H1 (cell line): ENCODE results near the gene ILK. TPM values are rescaled to one million over a fixed set of nuclear protein-coding genes. Genes with fewer than 3 reads are reported as not detected.

Source experiments
- CTCF ChIA-PET: fragments of 300-600 bp; sonication (Branson Sonifier 250); formaldehyde crosslinking; loops from one replicate; lab custom pipeline; 2021; ENCODE audit not compliant: partially characterized antibody; lab: Charles Lee
- POLR2A ChIA-PET: fragments of 300-600 bp; sonication (Branson Sonifier 250); formaldehyde crosslinking; loops from one replicate; lab custom pipeline; 2021; ENCODE audit warnings: inconsistent platforms; ENCODE audit not compliant: partially characterized antibody; lab: Charles Lee
- DNase-seq, 2 experiments: peaks; one replicate each; pipeline versions ENCODE4 v3.0.0 to v3.0.0-alpha.2; 2010 to 2022; ENCODE audit warnings: low spot score in 2 of 2, low read depth in 1 of 2, mixed read lengths in 1 of 2
- FAIRE-seq: peaks from 2 replicates; lab custom pipeline; 2011; peaks lifted over from hg19 to GRCh38; lab: Jason Lieb, UNC
- H2AFZ ChIP-seq: 2 replicates; pipeline ENCODE4 v1.8.1; 2012; ENCODE audit warnings: low read length, inconsistent platforms
- H2AK5ac ChIP-seq: 2 replicates; pipeline ENCODE4 v1.6.1; 2013; ENCODE audit warnings: low read depth, low read length
- H2BK120ac ChIP-seq: replicated peaks from 2 replicates; pipeline ENCODE3; 2013; ENCODE audit warnings: low read depth, low read length, inconsistent platforms
- H2BK12ac ChIP-seq: 2 replicates; pipeline ENCODE4 v1.6.1; 2013; ENCODE audit warnings: low read depth, low read length
- H2BK15ac ChIP-seq: 2 replicates; pipeline ENCODE4 v1.6.1; 2013; ENCODE audit warnings: low read length
- H2BK20ac ChIP-seq: 2 replicates; pipeline ENCODE4 v1.6.1; 2013; ENCODE audit warnings: low read length
- H2BK5ac ChIP-seq: 2 replicates; pipeline ENCODE4 v1.6.1; 2013; ENCODE audit warnings: low read depth, low read length
- H3K14ac ChIP-seq: 2 replicates; pipeline ENCODE4 v1.6.1; 2013; ENCODE audit warnings: inconsistent platforms; ENCODE audit not compliant: insufficient read length
- H3K18ac ChIP-seq: 2 replicates; pipeline ENCODE4 v1.6.1; 2013; ENCODE audit warnings: low read length; ENCODE audit errors: extremely low read depth
- H3K23ac ChIP-seq: 2 replicates; pipeline ENCODE4 v1.6.1; 2013; ENCODE audit warnings: inconsistent platforms; ENCODE audit not compliant: insufficient read length
- H3K23me2 ChIP-seq: 2 replicates; pipeline ENCODE4 v1.6.1; 2013; ENCODE audit warnings: low read depth, low read length
- H3K27ac ChIP-seq: 2 replicates; pipeline ENCODE4 v1.6.1; 2011; ENCODE audit warnings: low read depth, low read length, inconsistent platforms
- H3K27me3 ChIP-seq, 4 experiments: replicated peaks in 1 of 4; 1 replicate in 1 of 4; 2 replicates in 3 of 4; pipeline versions ENCODE4 v1.6.1 to v1.8.1; 2011 to 2013; ENCODE audit warnings: low read length in 3 of 4, mild to moderate bottlenecking in 3 of 4, inconsistent platforms in 2 of 4, mixed read lengths in 2 of 4, moderate library complexity in 1 of 4; ENCODE audit not compliant: control insufficient read depth in 3 of 4, insufficient read depth in 3 of 4; ENCODE audit errors: extremely low read depth in 1 of 4
- H3K36me3 ChIP-seq, 4 experiments: 2 replicates each; pipeline versions ENCODE4 v1.6.1 to v1.8.1; 2011 to 2013; ENCODE audit warnings: mild to moderate bottlenecking in 4 of 4, low read length in 3 of 4, moderate library complexity in 2 of 4, control low read depth in 1 of 4, inconsistent platforms in 1 of 4; ENCODE audit not compliant: insufficient read depth in 4 of 4, control insufficient read depth in 2 of 4
- H3K4ac ChIP-seq: replicated peaks from 2 replicates; pipeline ENCODE3; 2013; ENCODE audit warnings: low read length, low read depth, mixed read lengths, inconsistent platforms; ENCODE audit not compliant: insufficient read length
- H3K4me1 ChIP-seq, 4 experiments: replicated peaks in 1 of 4; 1 replicate in 1 of 4; 2 replicates in 3 of 4; pipeline versions ENCODE4 v1.6.1 to v1.8.1; 2011 to 2013; ENCODE audit warnings: low read length in 3 of 4, inconsistent platforms in 2 of 4, mixed read lengths in 1 of 4; ENCODE audit not compliant: insufficient read depth in 4 of 4, control insufficient read depth in 3 of 4
- H3K4me2 ChIP-seq, 2 experiments: 2 replicates each; pipeline versions ENCODE4 v1.6.1 to v1.8.1; 2011 to 2013; ENCODE audit warnings: low read depth in 2 of 2, low read length in 2 of 2, control low read depth in 1 of 2, inconsistent platforms in 1 of 2, mild to moderate bottlenecking in 1 of 2; ENCODE audit not compliant: insufficient read depth in 1 of 2
- H3K4me3 ChIP-seq, 4 experiments: fragments of 200-600, 300-600 bp in 1 of 4; sonication (generic), shearing (Covaris generic), sonication (Bioruptor Twin) in 1 of 4; 2 replicates each; pipeline versions ENCODE4 v1.5.1 to v1.8.1; 2011 to 2016; ENCODE audit warnings: low read length in 4 of 4, low read depth in 3 of 4, control low read depth in 2 of 4, inconsistent platforms in 2 of 4, mild to moderate bottlenecking in 2 of 4, mixed read lengths in 1 of 4, moderate library complexity in 1 of 4; ENCODE audit not compliant: insufficient read depth in 2 of 4; ENCODE audit errors: extremely low read depth in 1 of 4
- H3K56ac ChIP-seq: replicated peaks from 2 replicates; pipeline ENCODE3; 2013; ENCODE audit warnings: low read depth, mild to moderate bottlenecking, mixed read lengths, low read length, inconsistent platforms; ENCODE audit not compliant: insufficient read length
- H3K79me1 ChIP-seq: 2 replicates; pipeline ENCODE4 v1.6.1; 2013; ENCODE audit warnings: low read depth, low read length, control low read depth
- H3K79me2 ChIP-seq, 2 experiments: 2 replicates each; pipeline versions ENCODE4 v1.6.1 to v1.8.1; 2012 to 2013; ENCODE audit warnings: low read length in 2 of 2, mild to moderate bottlenecking in 2 of 2, inconsistent platforms in 1 of 2; ENCODE audit not compliant: insufficient read depth in 2 of 2, control insufficient read depth in 1 of 2
- H3K9ac ChIP-seq, 4 experiments: replicated peaks in 1 of 4; 1 replicate in 1 of 4; 2 replicates in 3 of 4; pipeline versions ENCODE4 v1.6.1 to v1.8.1; 2011 to 2013; ENCODE audit warnings: low read depth in 3 of 4, low read length in 3 of 4, control low read depth in 2 of 4, mild to moderate bottlenecking in 2 of 4, moderate library complexity in 2 of 4, inconsistent platforms in 1 of 4; ENCODE audit errors: extremely low read depth in 1 of 4
- H3K9me3 ChIP-seq, 2 experiments: 2 replicates each; pipeline versions ENCODE4 v1.6.1 to v1.8.1; 2012 to 2013; ENCODE audit warnings: mild to moderate bottlenecking in 2 of 2, moderate library complexity in 2 of 2, control low read depth in 1 of 2, inconsistent platforms in 1 of 2, low read depth in 1 of 2, low read length in 1 of 2, mixed read lengths in 1 of 2; ENCODE audit not compliant: insufficient read depth in 2 of 2
- H4K20me1 ChIP-seq, 2 experiments: replicated peaks in 1 of 2; 2 replicates each; pipeline versions ENCODE3 to v1.8.1; 2011 to 2013; ENCODE audit warnings: inconsistent platforms in 2 of 2, low read length in 2 of 2, mild to moderate bottlenecking in 1 of 2; ENCODE audit not compliant: insufficient read depth in 2 of 2, control insufficient read depth in 1 of 2
- H4K5ac ChIP-seq: 2 replicates; pipeline ENCODE4 v1.6.1; 2013; ENCODE audit warnings: low read length, low read depth, mixed read lengths, inconsistent platforms; ENCODE audit not compliant: insufficient read length
- H4K8ac ChIP-seq: 2 replicates; pipeline ENCODE4 v1.8.0; 2013; ENCODE audit warnings: mild to moderate bottlenecking, moderate library complexity, low read length, inconsistent platforms; ENCODE audit not compliant: insufficient read depth; ENCODE audit errors: extremely low read depth
- H4K91ac ChIP-seq: replicated peaks from 2 replicates; pipeline ENCODE3; 2013; ENCODE audit warnings: low read length, mixed read lengths, inconsistent platforms; ENCODE audit not compliant: insufficient read length
- ASH2L ChIP-seq: fragments of 200-600, 300-600 bp; sonication (generic); IDR thresholded peaks from one replicate; pipeline ENCODE4 v1.7.1; 2017; ENCODE audit warnings: low read length
- BACH1 ChIP-seq: IDR thresholded peaks from 2 replicates; pipeline ENCODE4 v1.6.1; 2012; ENCODE audit warnings: low read length, improper control_type of control experiment
- EP300 ChIP-seq, 2 experiments: IDR thresholded peaks; 1 replicate in 1 of 2; 2 replicates in 1 of 2; pipeline ENCODE4 v1.6.1; 2011 to 2012; ENCODE audit warnings: low read depth in 2 of 2, low read length in 2 of 2, mild to moderate bottlenecking in 2 of 2, borderline replicate concordance in 1 of 2, inconsistent platforms in 1 of 2, moderate library complexity in 1 of 2
- FOSL1 ChIP-seq: IDR thresholded peaks from 2 replicates; pipeline ENCODE4 v1.6.1; 2011; ENCODE audit warnings: mild to moderate bottlenecking, low read depth, low read length, moderate library complexity; ENCODE audit not compliant: insufficient read depth
- GTF2F1 ChIP-seq: IDR thresholded peaks from 2 replicates; pipeline ENCODE4 v1.6.1; 2012; ENCODE audit warnings: low read depth, low read length, improper control_type of control experiment, borderline replicate concordance
- NANOG ChIP-seq: IDR thresholded peaks from 2 replicates; pipeline ENCODE4 v1.6.1; 2011; ENCODE audit warnings: low read length, low read depth, mild to moderate bottlenecking, inconsistent platforms; ENCODE audit not compliant: insufficient read depth, poor library complexity, severe bottlenecking
- POLR2A ChIP-seq, 2 experiments: IDR thresholded peaks; 1 replicate in 1 of 2; 2 replicates in 1 of 2; pipeline ENCODE4 v1.6.1; 2011; ENCODE audit warnings: low read depth in 2 of 2, low read length in 2 of 2, mild to moderate bottlenecking in 2 of 2; ENCODE audit errors: control extremely low read depth in 1 of 2
- POLR2AphosphoS5 ChIP-seq: IDR thresholded peaks from 2 replicates; pipeline ENCODE4 v1.6.1; 2011; ENCODE audit warnings: low read depth, low read length
- RFX5 ChIP-seq: IDR thresholded peaks from 2 replicates; pipeline ENCODE4 v1.6.1; 2011; ENCODE audit warnings: low read depth, low read length, improper control_type of control experiment, borderline replicate concordance
- RNF2 ChIP-seq: fragments of 200-900, 300-1000 bp; sonication (generic); IDR thresholded peaks from 2 replicates; pipeline ENCODE4 v1.7.1; 2016; ENCODE audit warnings: borderline replicate concordance, low read depth, mild to moderate bottlenecking, antibody characterized with exemption, low read length; ENCODE audit not compliant: poor library complexity, severe bottlenecking; ENCODE audit errors: missing control alignments
- SP4 ChIP-seq: IDR thresholded peaks from 2 replicates; pipeline ENCODE4 v1.6.1; 2012; ENCODE audit warnings: low read length, inconsistent platforms
- SRF ChIP-seq: IDR thresholded peaks from 2 replicates; pipeline ENCODE4 v1.6.1; 2011; ENCODE audit warnings: mild to moderate bottlenecking, low read depth, low read length, moderate library complexity
- YY1 ChIP-seq: IDR thresholded peaks from 2 replicates; pipeline ENCODE4 v1.6.1; 2011; ENCODE audit warnings: low read depth, mild to moderate bottlenecking, low read length
- WGBS, 2 experiments: shearing (Covaris generic) in 1 of 2; methylation state at CpG; one replicate each; pipeline versions ENCODE4 v1.1.6 to v1.1.7; 2013 to 2015; ENCODE audit warnings: low lambda C conversion rate in 2 of 2, mixed read lengths in 2 of 2, inconsistent platforms in 1 of 2, low coverage in 1 of 2, missing lambda C conversion rate in 1 of 2; ENCODE audit not compliant: insufficient replicate concordance in 2 of 2, insufficient coverage in 1 of 2, insufficient read length in 1 of 2; ENCODE audit errors: extremely low coverage in 1 of 2, missing lambda C conversion rate in 1 of 2; 5-methylcytosine and 5-hydroxymethylcytosine counted together
- polyA plus RNA-seq, 7 experiments: library from polyadenylated mRNA; depleted of rRNA in 3 of 7; stranded (reverse) in 5 of 7; unstranded in 2 of 7; fragments of >200 nt in 5 of 7; fragments of 200-250 nt in 2 of 7; gene quantifications; 1 replicate in 5 of 7; 2 replicates in 1 of 7; 4 replicates in 1 of 7; pipeline versions ENCODE4 v1.2.1 to v1.2.3, GENCODE V29; 2011 to 2013; ENCODE audit warnings: missing spikeins in 2 of 7, mixed read lengths in 2 of 7
- total RNA-seq: library from RNA; stranded (reverse); fragmentation: NEBNext Ultra II Directional; extraction: Animal tissue kit (Norgen Biotek cat#: 25700); gene quantifications from 2 replicates; pipeline ENCODE4 v1.2.1, GENCODE V29; 2021

Gene ILK
- total and polyA plus RNA-seq, 2 of the 8 experiments (the other 6 are each of a cell fraction or from before 2014, with no cell fraction given) = 91.4 to 132 TPM

- Histone ChIP-seq H2BK120ac (no peak overlapping the region), H3K23me2 (peaks cover 11% of the 10 kb centered on the region), H2BK12ac (no peak overlapping the region), H2AK5ac (no peak overlapping the region), H4K5ac (no peak overlapping the region), H3K27ac (no peak overlapping the region), H2BK5ac (no peak overlapping the region), H3K9me3 (no peaks in the 10 kb centered on the region), H4K8ac (no peak overlapping the region), H3K36me3 (peaks cover 15 to 31% (median 26%) of the 10 kb centered on the region in 4 experiments), H3K14ac (no peak overlapping the region), H3K79me2 (peaks cover 0 to 13% of the 10 kb centered on the region in 2 experiments; a peak in 2 of 4 replicates), H4K91ac (no peak overlapping the region), H2AFZ (no peak overlapping the region), H3K79me1 (no peaks in the 10 kb centered on the region; the same call in none of the 2 replicates), H2BK15ac (no peak overlapping the region), H3K4me1 (peaks cover 1 to 10% (median 6%) of the 10 kb centered on the region in 4 experiments; a peak in 6 of 7 replicates), H3K4me3 (peak overlapping the region in 1 of 4 experiments; percentile 77; a peak in 1 of 8 replicates), H3K56ac (no peak overlapping the region), H3K18ac (no peak overlapping the region), H3K27me3 (no peaks in the 10 kb centered on the region), H3K9ac (no peak overlapping the region), H3K23ac (no peak overlapping the region), H3K4me2 (peak overlapping the region; percentile 94 to 98; a peak in 3 of 4 replicates), H3K4ac (no peak overlapping the region), H2BK20ac (no peak overlapping the region), H4K20me1 (no peaks in the 10 kb centered on the region)
- TF ChIP-seq GTF2F1 (no peak), SRF (no peak), BACH1 (no peak), POLR2AphosphoS5 (no peak), SP4 (no peak), RNF2 (no peak), NANOG (no peak), ASH2L (no peak), RFX5 (no peak), POLR2A (IDR thresholded peaks at IDR 0.05; ENCODE audit: control extremely low read depth in 1 of 2, low read depth in 2 of 2, low read length in 2 of 2) (no peak), FOSL1 (no peak), EP300 (IDR thresholded peaks at IDR 0.05; ENCODE audit: borderline replicate concordance in 1 of 2, low read depth in 2 of 2, low read length in 2 of 2) (no peak), YY1 (no peak)
- DNase-seq (no peak), FAIRE-seq (no peak)
- POLR2A ChIA-PET = interaction anchor here (1.9 to 2.3 kb wide), 3 partner anchors 9 to 84 kb away, joined by 5 to 9 read pairs (median 6); no protein-coding TSS in a partner anchor
- whole genome bisulfite sequencing, 2 experiments = 82 to 100% methylated on average over 1 to 3 of the region's 3 CpGs
- CTCF ChIA-PET = interaction anchor here (0.9 to 3.4 kb wide), 16 partner anchors 8 to 235 kb away, joined by 3 to 23 read pairs (median 6); partner anchors contain the start of genes ILK and RRP8
Measured at GRCh38 chr11:6613496-6613895, 9.9 kb downstream of the ILK start.
